ENCODE data around the gene PREX1. TPM values are rescaled to one million over a fixed set of nuclear protein-coding genes. Genes with fewer than 3 reads are reported as not detected.

Gene PREX1
- total and polyA plus RNA-seq, 2 of the 4 experiments (the other 2 are of a cell fraction), result 0.67 to 0.72 TPM

GRCh38 chr20:48821261-48821920 lies 6.4 kb downstream of the PREX1 start:
- no peak overlapping the region for H3K4me2 ChIP-seq (ENCODE audit: low read depth, low read length)
- dilution Hi-C loops (cut with HindIII; ENCODE audit: low sequenced_read_pairs, unreplicated experiment) (no loop called here), in situ Hi-C loops (cut with MboI; ENCODE audit: low sequenced_read_pairs) (no loop called here), intact Hi-C loops (cut with micrococcal nuclease) (loop anchor here (10.0 kb wide), 1 partner anchor 167 kb away; no protein-coding TSS in a partner anchor)
- H2BK5ac ChIP-seq (ENCODE audit: low read depth, low read length, poor library complexity, severe bottlenecking), result no peak overlapping the region
- no peak overlapping the region for H3K4me3 ChIP-seq (ENCODE audit: insufficient read depth, low read depth, low read length)
- no peak overlapping the region for H4K91ac ChIP-seq (ENCODE audit: insufficient read depth, low read depth, low read length)
- no peak overlapping the region for H3K56ac ChIP-seq (ENCODE audit: extremely low read depth, insufficient read depth, low read length)
- no peak overlapping the region for H3K23ac ChIP-seq (ENCODE audit: low read depth, low read length)
- H3K27ac ChIP-seq (ENCODE audit: insufficient read depth, low read length), result no peak overlapping the region
- no peak overlapping the region for H3K9ac ChIP-seq (ENCODE audit: low read depth, low read length)
- H3K18ac ChIP-seq (ENCODE audit: low read depth, low read length), result no peak overlapping the region
- H2BK15ac ChIP-seq (ENCODE audit: low read depth, low read length), result no peak overlapping the region
- H2BK20ac ChIP-seq (ENCODE audit: low read depth, low read length), result no peak overlapping the region
- H2AK9ac ChIP-seq (replicated peaks; ENCODE audit: low read depth, low read length, poor library complexity), result no peak overlapping the region
- H4K8ac ChIP-seq (ENCODE audit: low read depth in 2 of 2, low read length in 2 of 2), result no peak overlapping the region
- H3K27me3 ChIP-seq (ENCODE audit: control insufficient read depth, insufficient read depth, low read length), result peaks cover 19% of the 10 kb centered on the region
- H3K4me1 ChIP-seq (ENCODE audit: control insufficient read depth, insufficient read depth, low read length), result peaks cover 5% of the 10 kb centered on the region; the same call in 1 of the 2 replicates
- H2AK5ac ChIP-seq (ENCODE audit: low read depth, low read length), result no peak overlapping the region
- H3K9me3 ChIP-seq (ENCODE audit: control insufficient read depth, insufficient read depth, low read length), result no peaks in the 10 kb centered on the region
- WGBS, 2 experiments (ENCODE audit: extremely low coverage in 2 of 2, insufficient read length in 1 of 2), result 100% methylated on average over 1 of the region's 8 CpGs; no CpG with 5 or more reads in 1 of the 2 experiments
- POLR2A ChIA-PET (ENCODE audit: unreplicated experiment), result no interaction called here
- BruUV-seq (replicated peaks), result no TSS peak
- H2AFZ ChIP-seq (replicated peaks; ENCODE audit: low read length, poor library complexity), result no peak overlapping the region
- ATAC-seq (ENCODE audit: low read depth), result no peak
- no peak overlapping the region for H3K14ac ChIP-seq (replicated peaks; ENCODE audit: low read depth, low read length)
- H4K5ac ChIP-seq (ENCODE audit: low read depth, low read length), result no peak overlapping the region
- H4K20me1 ChIP-seq (ENCODE audit: insufficient read depth, low read length), result 0 out of 2 replicates have a peak, but pooled peaks cover 4% of the 10 kb centered on the region
- no peak overlapping the region for H3K4ac ChIP-seq (ENCODE audit: low read depth, low read length)
- no peaks in the 10 kb centered on the region for H3K36me3 ChIP-seq (ENCODE audit: control insufficient read depth, insufficient read depth, low read length)
- no peaks in the 10 kb centered on the region for H3K79me1 ChIP-seq (ENCODE audit: low read depth in 1 of 2, low read length in 2 of 2)
- no peaks in the 10 kb centered on the region for H3K9me1 ChIP-seq (ENCODE audit: insufficient read depth, low read length)
- DNase-seq, result no peak
- CTCF ChIA-PET, result no interaction called here
- no peak overlapping the region for H2BK120ac ChIP-seq (ENCODE audit: low read depth, low read length)
- no peak for TF ChIP-seq FOS (IDR thresholded peaks at IDR 0.05; ENCODE audit: low read depth, low read length)
- TF ChIP-seq NFE2L2 (IDR thresholded peaks at IDR 0.05; ENCODE audit: low read depth, low read length), result no peak
- TF ChIP-seq MXI1 (IDR thresholded peaks at IDR 0.05; ENCODE audit: borderline replicate concordance, low read depth, low read length), result no peak
- TF ChIP-seq BHLHE40 (IDR thresholded peaks at IDR 0.05; ENCODE audit: low read depth, low read length), result no peak
- TF ChIP-seq CEBPB (IDR thresholded peaks at IDR 0.05; ENCODE audit: low read depth, low read length), result no peak
- no peak for TF ChIP-seq CHD1 (IDR thresholded peaks at IDR 0.05; ENCODE audit: low read depth, low read length)
- no peak for TF ChIP-seq POLR2A (IDR thresholded peaks at IDR 0.05; ENCODE audit: low read depth, low read length)
- TF ChIP-seq MAZ (IDR thresholded peaks at IDR 0.05; ENCODE audit: borderline replicate concordance, low read depth, low read length), result no peak
- no peak for TF ChIP-seq CTCF (conservative IDR thresholded peaks at IDR 0.05; ENCODE audit: low read depth, low read length)
- TF ChIP-seq RCOR1 (IDR thresholded peaks at IDR 0.05; ENCODE audit: insufficient replicate concordance, low read length), result no peak
- no peak for TF ChIP-seq MAFK (IDR thresholded peaks at IDR 0.05; ENCODE audit: low read depth, low read length)
- no peak for TF ChIP-seq RFX5 (IDR thresholded peaks at IDR 0.05; ENCODE audit: low read depth, low read length)
- no peak for TF ChIP-seq SMC3 (IDR thresholded peaks at IDR 0.05; ENCODE audit: low read depth, low read length)
- no peak for TF ChIP-seq ELK1 (IDR thresholded peaks at IDR 0.05; ENCODE audit: borderline replicate concordance, low read depth, low read length)
- TF ChIP-seq RAD21 (IDR thresholded peaks at IDR 0.05; ENCODE audit: low read length), result no peak
- TF ChIP-seq USF2 (IDR thresholded peaks at IDR 0.05; ENCODE audit: low read depth, low read length), result no peak
